Gastroesophageal sphincter (tissue), 4 donors: ENCODE data around the gene PSKH1. TPM values are rescaled to one million over a fixed set of nuclear protein-coding genes. Genes with fewer than 3 reads are reported as not detected.

Source experiments
- ATAC-seq: fragments of 150-250 bp; one replicate; pipeline ENCODE4 v1.9.1; 2016; ENCODE audit warnings: mild to moderate bottlenecking, moderate library complexity
- H3K27ac ChIP-seq, 4 donors: fragments of 200-600 bp; sonication (generic) in 3 of 4; 1 replicate in 3 of 4; 2 replicates in 1 of 4; pipeline ENCODE4 v1.5.1; 2016 to 2019
- H3K27me3 ChIP-seq: fragments of 200-600 bp; sonication (generic); one replicate; pipeline ENCODE4 v1.5.1; 2019
- H3K36me3 ChIP-seq, 2 donors: fragments of 200-600 bp; sonication (generic); one replicate each; pipeline ENCODE4 v1.5.1; 2019; ENCODE audit warnings: control low read depth in 1 of 2
- H3K4me1 ChIP-seq, 3 donors: fragments of 200-600 bp; sonication (generic); 1 replicate in 2 of 3; 2 replicates in 1 of 3; pipeline ENCODE4 v1.5.1; 2016 to 2019; ENCODE audit warnings: control low read depth in 2 of 3
- H3K4me3 ChIP-seq, 2 donors: fragments of 200-600 bp; sonication (generic); one replicate each; pipeline ENCODE4 v1.5.1; 2019; ENCODE audit warnings: mild to moderate bottlenecking in 1 of 2, moderate library complexity in 1 of 2
- H3K9me3 ChIP-seq, 3 donors: fragments of 200-600 bp; sonication (generic); one replicate each; pipeline ENCODE4 v1.5.1; 2017 to 2019; ENCODE audit warnings: control low read depth in 2 of 3
- EP300 ChIP-seq: sonication (generic); formaldehyde crosslinking; IDR thresholded peaks from one replicate; pipeline ENCODE4 v1.6.1; 2017; ENCODE audit warnings: antibody characterized with exemption, mild to moderate bottlenecking
- POLR2A ChIP-seq, 2 donors: fragments of 450-650 bp; IDR thresholded peaks; one replicate each; pipeline ENCODE4 v1.6.1; 2017; ENCODE audit warnings: antibody characterized with exemption in 2 of 2, mild to moderate bottlenecking in 2 of 2, moderate library complexity in 1 of 2
- POLR2AphosphoS5 ChIP-seq: sonication (generic); formaldehyde crosslinking; IDR thresholded peaks from one replicate; pipeline ENCODE4 v1.6.1; 2017; ENCODE audit warnings: antibody characterized with exemption
- WGBS, 2 donors: methylation state at CpG; one replicate each; pipeline ENCODE4 v1.1.5; 2018; ENCODE audit warnings: low coverage in 1 of 2; 5-methylcytosine and 5-hydroxymethylcytosine counted together
- total RNA-seq, 4 donors: library from RNA; depleted of rRNA; stranded (reverse); fragments of >200 nt; gene quantifications; one replicate each; pipeline ENCODE4 v1.1.0, GENCODE V29; 2016
- TF ChIP-seq, protein P1 (sequence below), 4 experiments: fragments of 200-600 bp in 2 of 4; fragments of 450-650 bp in 2 of 4; sonication (generic) in 1 of 4; IDR thresholded peaks; one replicate each; pipeline ENCODE4 v1.5.1; 2017 to 2019; ENCODE audit warnings: antibody characterized with exemption in 4 of 4, mild to moderate bottlenecking in 2 of 4, moderate library complexity in 2 of 4

PSKH1 gene
- total RNA-seq, 4 donors from 2014 or later: 14.7 to 32.3 (median 23.4) TPM

GRCh38 chr16:67846320-67847063, 46.6 kb upstream of the PSKH1 start, which contains the start of gene NUTF2:
Gene NUTF2 (plus strand): TSS chr16:67846933. CDS start chr16:67865131, 18,198 bp downstream.
- peaks cover 6 to 80% (median 39%) of the 10 kb centered on the region in 3 donors for H3K4me1 ChIP-seq
- no peaks in the 10 kb centered on the region for H3K27me3 ChIP-seq
- peak within 1 kb of the TSS; percentile 11 to 100 (median 97) for H3K27ac ChIP-seq
- 0% methylated on average over 1 of the region's 57 CpGs; no CpG with 5 or more reads in 1 of the 2 donors for WGBS, 2 donors
- ATAC-seq: peak; percentile 88
- H3K4me3 ChIP-seq: peak within 1 kb of the TSS; percentile 74 to 97
- no peaks in the 10 kb centered on the region for H3K36me3 ChIP-seq
- no peaks in the 10 kb centered on the region for H3K9me3 ChIP-seq
- TF ChIP-seq POLR2AphosphoS5 (peak; percentile 72), POLR2A (IDR thresholded peaks at IDR 0.05) (peak; percentile 36 to 60), EP300 (no peak)
- TF ChIP-seq, protein P1, sequence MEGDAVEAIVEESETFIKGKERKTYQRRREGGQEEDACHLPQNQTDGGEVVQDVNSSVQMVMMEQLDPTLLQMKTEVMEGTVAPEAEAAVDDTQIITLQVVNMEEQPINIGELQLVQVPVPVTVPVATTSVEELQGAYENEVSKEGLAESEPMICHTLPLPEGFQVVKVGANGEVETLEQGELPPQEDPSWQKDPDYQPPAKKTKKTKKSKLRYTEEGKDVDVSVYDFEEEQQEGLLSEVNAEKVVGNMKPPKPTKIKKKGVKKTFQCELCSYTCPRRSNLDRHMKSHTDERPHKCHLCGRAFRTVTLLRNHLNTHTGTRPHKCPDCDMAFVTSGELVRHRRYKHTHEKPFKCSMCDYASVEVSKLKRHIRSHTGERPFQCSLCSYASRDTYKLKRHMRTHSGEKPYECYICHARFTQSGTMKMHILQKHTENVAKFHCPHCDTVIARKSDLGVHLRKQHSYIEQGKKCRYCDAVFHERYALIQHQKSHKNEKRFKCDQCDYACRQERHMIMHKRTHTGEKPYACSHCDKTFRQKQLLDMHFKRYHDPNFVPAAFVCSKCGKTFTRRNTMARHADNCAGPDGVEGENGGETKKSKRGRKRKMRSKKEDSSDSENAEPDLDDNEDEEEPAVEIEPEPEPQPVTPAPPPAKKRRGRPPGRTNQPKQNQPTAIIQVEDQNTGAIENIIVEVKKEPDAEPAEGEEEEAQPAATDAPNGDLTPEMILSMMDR (IDR thresholded peaks at IDR 0.05): no peak

- H3K27me3 ChIP-seq: no peaks in the 10 kb centered on the region
- H3K36me3 ChIP-seq: no peaks in the 10 kb centered on the region
- WGBS, 2 donors: 0% methylated on average over 4 to 6 of the region's 62 CpGs
- ATAC-seq: peak; percentile 70
- peak within 1 kb of the TSS; percentile 74 to 97 for H3K4me3 ChIP-seq
- H3K4me1 ChIP-seq: peaks cover 6 to 79% (median 39%) of the 10 kb centered on the region in 3 donors
- TF ChIP-seq, protein P1 (IDR thresholded peaks at IDR 0.05): peak in 2 of 4 experiments; percentile 11 to 14
- TF ChIP-seq POLR2A (IDR thresholded peaks at IDR 0.05) (peak in 1 of 2 donors; percentile 47), POLR2AphosphoS5 (no peak), EP300 (no peak)
- H3K27ac ChIP-seq: peak within 1 kb of the TSS; percentile 11 to 100 (median 97)
- H3K9me3 ChIP-seq: no peaks in the 10 kb centered on the region
These were observed 45.8 kb upstream of the PSKH1 start, which contains the start of gene CENPT for GRCh38 chr16:67847064-67847861. Gene CENPT (minus strand): TSS chr16:67847693. CDS start chr16:67833859, 13,834 bp downstream.

DNA sequence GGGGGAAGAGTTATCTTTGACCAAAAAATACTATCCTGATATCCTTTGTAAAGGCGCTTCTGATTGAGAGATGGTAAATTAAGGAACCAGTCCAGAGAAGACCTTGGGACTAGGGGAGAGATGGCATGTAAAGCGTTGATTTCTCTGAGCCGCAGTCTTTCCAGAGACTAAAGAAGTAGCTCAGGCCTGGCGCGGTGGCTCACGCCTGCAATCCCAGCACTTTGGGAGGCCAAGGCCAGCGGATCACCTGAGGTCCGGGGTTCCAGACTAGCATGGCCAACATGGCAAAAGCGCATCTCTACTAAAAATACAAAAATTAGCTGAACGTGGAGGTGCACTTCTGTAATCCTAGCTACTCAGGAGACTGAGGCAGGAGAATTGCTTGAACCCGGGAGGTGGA, 44.9 kb upstream of the PSKH1 start:
- Histone ChIP-seq H3K4me3 (peak overlapping the region in 1 of 2 donors; percentile 97), H3K4me1 (peaks cover 6 to 72% (median 39%) of the 10 kb centered on the region in 3 donors), H3K27ac (peak overlapping the region in 3 of 4 donors; percentile 95 to 100 (median 99)), H3K36me3 (no peaks in the 10 kb centered on the region), H3K27me3 (no peaks in the 10 kb centered on the region), H3K9me3 (no peaks in the 10 kb centered on the region)
- WGBS, 2 donors: 77 to 90% methylated on average over 2 to 4 of the region's 11 CpGs
- no peak for ATAC-seq
- TF ChIP-seq POLR2AphosphoS5 (no peak), POLR2A (IDR thresholded peaks at IDR 0.05) (no peak), EP300 (no peak)
- TF ChIP-seq, protein P1 (IDR thresholded peaks at IDR 0.05): no peak

- H3K4me1 ChIP-seq: peaks cover 0 to 66% (median 19%) of the 10 kb centered on the region in 3 donors
- WGBS, 2 donors: 88% methylated on average over 1 of the region's 3 CpGs; no CpG with 5 or more reads in 1 of the 2 donors
These were observed 39.4 kb upstream of the PSKH1 start for GRCh38 chr16:67853670-67854069.

More at GRCh38 chr16:67853670-67854069, 39.4 kb upstream of the PSKH1 start:
- H3K4me3 ChIP-seq: no peak overlapping the region
- no peak overlapping the region for H3K27ac ChIP-seq
- no peak for ATAC-seq
- TF ChIP-seq, protein P1 (IDR thresholded peaks at IDR 0.05): no peak
- no peak for TF ChIP-seq POLR2A (IDR thresholded peaks at IDR 0.05)
- TF ChIP-seq POLR2AphosphoS5: no peak
- TF ChIP-seq EP300: no peak
- no peaks in the 10 kb centered on the region for H3K27me3 ChIP-seq
- no peaks in the 10 kb centered on the region for H3K36me3 ChIP-seq
- H3K9me3 ChIP-seq: no peaks in the 10 kb centered on the region
